ENCODE data around the gene POP5.

- TF ChIP-seq CTCF (IDR thresholded peaks at IDR 0.05) (no peak; the same call in 1 of the 2 replicates), SIN3A (IDR thresholded peaks at IDR 0.05; ENCODE audit: borderline replicate concordance, insufficient read depth, low read depth, low read length) (no peak), TCF7L2 (IDR thresholded peaks at IDR 0.05; ENCODE audit: low read depth, low read length) (no peak), POLR2AphosphoS5 (IDR thresholded peaks at IDR 0.05; ENCODE audit: low read depth, low read length) (no peak), REST (IDR thresholded peaks at IDR 0.05; ENCODE audit: insufficient read depth in 1 of 2, low read depth in 2 of 2, low read length in 1 of 2) (no peak)
Observed at GRCh38 chr12:120584343-120585149, 3.3 kb upstream of the POP5 start.
